H9 (cell line): ENCODE data around the gene PLS3. TPM values are rescaled to one million over a fixed set of nuclear protein-coding genes. Genes with fewer than 3 reads are reported as not detected.

Experiments used
- DNase-seq: peaks from one replicate; pipeline ENCODE4 v3.0.0-alpha.2; 2017
- H2AFZ ChIP-seq: one replicate; pipeline ENCODE4 v1.6.1; 2013; ENCODE audit warnings: mild to moderate bottlenecking, low read length, control low read depth, moderate library complexity
- H2AK5ac ChIP-seq: 2 replicates; pipeline ENCODE4 v1.6.1; 2013; ENCODE audit warnings: low read length, control low read depth, mixed read lengths; ENCODE audit not compliant: insufficient read length
- H2BK120ac ChIP-seq: one replicate; pipeline ENCODE4 v1.6.1; 2013; ENCODE audit warnings: low read depth, mild to moderate bottlenecking, low read length, control low read depth, inconsistent platforms; ENCODE audit not compliant: poor library complexity, severe bottlenecking
- H2BK12ac ChIP-seq: 2 replicates; pipeline ENCODE4 v1.6.1; 2013; ENCODE audit warnings: low read length, control low read depth, mixed read lengths, low read depth; ENCODE audit not compliant: insufficient read length
- H2BK15ac ChIP-seq: 2 replicates; pipeline ENCODE4 v1.6.1; 2013; ENCODE audit warnings: low read depth, low read length, control low read depth
- H2BK20ac ChIP-seq: one replicate; pipeline ENCODE4 v1.6.1; 2013; ENCODE audit warnings: low read depth, mild to moderate bottlenecking, low read length, control low read depth, inconsistent platforms; ENCODE audit not compliant: poor library complexity, severe bottlenecking
- H2BK5ac ChIP-seq: 2 replicates; pipeline ENCODE4 v1.6.1; 2013; ENCODE audit warnings: low read length, control low read depth, mixed read lengths; ENCODE audit not compliant: insufficient read length
- H3K14ac ChIP-seq: 2 replicates; pipeline ENCODE4 v1.6.1; 2013; ENCODE audit warnings: low read length, control low read depth; ENCODE audit not compliant: insufficient read depth
- H3K18ac ChIP-seq: 2 replicates; pipeline ENCODE4 v1.6.1; 2013; ENCODE audit warnings: low read depth, mild to moderate bottlenecking, mixed read lengths, low read length, control low read depth; ENCODE audit not compliant: insufficient read length
- H3K23ac ChIP-seq: 2 replicates; pipeline ENCODE4 v1.6.1; 2013; ENCODE audit warnings: low read length, control low read depth, mixed read lengths, low read depth; ENCODE audit not compliant: insufficient read length
- H3K23me2 ChIP-seq: 2 replicates; pipeline ENCODE4 v1.6.1; 2013; ENCODE audit warnings: low read depth, mild to moderate bottlenecking, mixed read lengths, low read length, control low read depth; ENCODE audit not compliant: insufficient read length, poor library complexity, severe bottlenecking
- H3K27ac ChIP-seq: 2 replicates; pipeline ENCODE4 v1.5.1; 2013; ENCODE audit warnings: low read length, control low read depth, mixed read lengths, low read depth; ENCODE audit not compliant: insufficient read length
- H3K27me3 ChIP-seq: 2 replicates; pipeline ENCODE4 v1.6.1; 2013; ENCODE audit warnings: low read length, control low read depth, inconsistent platforms; ENCODE audit not compliant: insufficient read depth
- H3K4ac ChIP-seq: 2 replicates; pipeline ENCODE4 v1.6.1; 2013; ENCODE audit warnings: low read depth, mild to moderate bottlenecking, control low read depth, inconsistent platforms, low read length, moderate library complexity
- H3K4me1 ChIP-seq: 2 replicates; pipeline ENCODE4 v1.6.1; 2013; ENCODE audit warnings: low read length, control low read depth, inconsistent platforms; ENCODE audit not compliant: insufficient read depth
- H3K4me2 ChIP-seq: 2 replicates; pipeline ENCODE4 v1.6.1; 2013; ENCODE audit warnings: low read length, control low read depth, mixed read lengths; ENCODE audit not compliant: insufficient read length, insufficient read depth
- H3K56ac ChIP-seq: 2 replicates; pipeline ENCODE4 v1.6.1; 2013; ENCODE audit warnings: low read depth, mild to moderate bottlenecking, mixed read lengths, low read length, control low read depth; ENCODE audit not compliant: insufficient read length
- H3K79me1 ChIP-seq: 2 replicates; pipeline ENCODE4 v1.6.1; 2013; ENCODE audit warnings: low read depth, mild to moderate bottlenecking, moderate library complexity, low read length, control low read depth, inconsistent platforms; ENCODE audit not compliant: insufficient read depth, poor library complexity, severe bottlenecking
- H3K79me2 ChIP-seq: 2 replicates; pipeline ENCODE4 v1.6.1; 2013; ENCODE audit warnings: low read length, control low read depth, inconsistent platforms; ENCODE audit not compliant: insufficient read depth
- H3K9ac ChIP-seq: 2 replicates; pipeline ENCODE4 v1.6.1; 2013; ENCODE audit warnings: low read length, control low read depth, mixed read lengths; ENCODE audit not compliant: insufficient read length; ENCODE audit errors: extremely low read depth
- H3K9me3 ChIP-seq: one replicate; pipeline ENCODE4 v1.6.1; 2013; ENCODE audit warnings: low read depth, low read length, inconsistent platforms; ENCODE audit not compliant: control insufficient read depth
- H3T11ph ChIP-seq: one replicate; pipeline ENCODE4 v1.6.1; 2013; ENCODE audit warnings: mild to moderate bottlenecking, low read length, control low read depth, inconsistent platforms
- H4K20me1 ChIP-seq: one replicate; pipeline ENCODE4 v1.6.1; 2013; ENCODE audit not compliant: control insufficient read depth, insufficient read length, insufficient read depth
- H4K5ac ChIP-seq: 2 replicates; pipeline ENCODE4 v1.6.1; 2013; ENCODE audit warnings: low read depth, mild to moderate bottlenecking, mixed read lengths, low read length, control low read depth; ENCODE audit not compliant: insufficient read length
- H4K8ac ChIP-seq: replicated peaks from 2 replicates; pipeline ENCODE4 v1.6.1; 2013; ENCODE audit warnings: low read length, control low read depth, mixed read lengths, low read depth; ENCODE audit not compliant: insufficient read length
- H4K91ac ChIP-seq: 2 replicates; pipeline ENCODE4 v1.6.1; 2013; ENCODE audit warnings: low read depth, mild to moderate bottlenecking, moderate library complexity, mixed read lengths, low read length, control low read depth; ENCODE audit not compliant: insufficient read length
- H3K27ac Mint-ChIP-seq, 3 experiments: 2 replicates in 2 of 3; 3 replicates in 1 of 3; pipeline ENCODE4 v1.8.0; 2020 to 2021; ENCODE audit warnings: mixed read lengths in 3 of 3, mild to moderate bottlenecking in 1 of 3, moderate library complexity in 1 of 3
- H3K27me3 Mint-ChIP-seq: 2 replicates; pipeline ENCODE4 v1.8.0; 2021; ENCODE audit warnings: low read depth, mild to moderate bottlenecking, moderate library complexity, mixed read lengths
- H3K36me3 Mint-ChIP-seq, 3 experiments: 2 replicates in 2 of 3; 3 replicates in 1 of 3; pipeline ENCODE4 v1.8.0; 2020 to 2021; ENCODE audit warnings: low read depth in 3 of 3, mixed read lengths in 3 of 3; ENCODE audit not compliant: insufficient read depth in 1 of 3
- H3K4me1 Mint-ChIP-seq, 2 experiments: 2 replicates each; pipeline ENCODE4 v1.8.0; 2020; ENCODE audit warnings: mixed read lengths in 2 of 2
- H3K4me3 Mint-ChIP-seq, 2 experiments: 2 replicates in 1 of 2; 3 replicates in 1 of 2; pipeline ENCODE4 v1.8.0; 2020 to 2021; ENCODE audit warnings: mild to moderate bottlenecking in 2 of 2, mixed read lengths in 2 of 2, moderate library complexity in 1 of 2
- H3K9me3 Mint-ChIP-seq, 2 experiments: 2 replicates in 1 of 2; 3 replicates in 1 of 2; pipeline ENCODE4 v1.8.0; 2020; ENCODE audit warnings: mild to moderate bottlenecking in 2 of 2, mixed read lengths in 2 of 2, moderate library complexity in 1 of 2
- CTCF ChIP-seq: fragments of 200-600 bp; sonication (generic); conservative IDR thresholded peaks from 3 replicates; pipeline ENCODE4 v1.8.0; 2021; ENCODE audit warnings: antibody characterized with exemption, mild to moderate bottlenecking
- WGBS: extraction: QIAGEN DNeasy Blood & Tissue Kit; methylation state at CpG from one replicate; pipeline ENCODE4 v1.1.7; 2013; ENCODE audit warnings: missing lambda C conversion rate, low lambda C conversion rate, mixed read lengths; ENCODE audit not compliant: insufficient read length; ENCODE audit errors: extremely low coverage; 5-methylcytosine and 5-hydroxymethylcytosine counted together
- total RNA-seq: library from RNA; stranded (reverse); gene quantifications from 2 replicates; pipeline ENCODE4 v1.2.1, GENCODE V29; 2021

PLS3 gene
- total RNA-seq, 1 experiment from 2014 or later, result 315 TPM

- Histone ChIP-seq H2BK5ac (no peak overlapping the region), H3K9me3 (no peaks in the 10 kb centered on the region), H3K18ac (peak overlapping the region; percentile 71), H2BK120ac (no peak overlapping the region), H3K4ac (no peak overlapping the region), H3K27ac (no peak overlapping the region), H3K79me2 (peaks cover 26% of the 10 kb centered on the region; the same call in 1 of the 2 replicates), H3K4me2 (peak overlapping the region; percentile 99), H3K14ac (no peak overlapping the region), H4K91ac (peak overlapping the region; percentile 11), H3T11ph (no peak overlapping the region), H2BK15ac (no peak overlapping the region), H4K8ac (no peak overlapping the region), H4K20me1 (no peaks in the 10 kb centered on the region), H3K27me3 (no peaks in the 10 kb centered on the region), H2BK12ac (no peak overlapping the region), H3K56ac (peak overlapping the region; percentile 58), H3K23ac (no peak overlapping the region), H3K4me1 (peaks cover 2% of the 10 kb centered on the region; the same call in 1 of the 2 replicates), H2AK5ac (no peak overlapping the region), H4K5ac (peak overlapping the region; percentile 59), H2AFZ (no peak overlapping the region), H3K79me1 (no peaks in the 10 kb centered on the region), H3K9ac (peak overlapping the region; percentile 95), H3K23me2 (peaks cover 7% of the 10 kb centered on the region), H2BK20ac (no peak overlapping the region)
- Mint-ChIP-seq H3K4me3 (peak overlapping the region; percentile 99), H3K36me3 (peaks cover 0 to 26% (median 21%) of the 10 kb centered on the region in 3 experiments; a peak in 5 of 7 replicates), H3K27ac (peak overlapping the region; percentile 76 to 100 (median 98)), H3K4me1 (peaks cover 40% of the 10 kb centered on the region in 2 experiments), H3K27me3 (no peaks in the 10 kb centered on the region), H3K9me3 (no peaks in the 10 kb centered on the region)
- peak; percentile 46 for DNase-seq
- TF ChIP-seq CTCF, result no peak
- WGBS, result no CpG with 5 or more reads among the region's 9 CpGs
These were observed 1.5 kb downstream of the PLS3 start for GRCh38 chrX:115562480-115562847.
